Inferior parietal cortex (tissue), 1 donor: ENCODE data around the gene KDELR1.
A peak's percentile ranks its signal among the peaks of the same experiment; 100 is the strongest.

Source experiments
- DNase-seq: peaks from one replicate; pipeline ENCODE4 v3.0.0-alpha.2; 2016; ENCODE audit errors: extremely low spot score

Gene KDELR1

GRCh38 chr19:48391100-48392005 lies at the start of gene KDELR1:
Gene KDELR1 (minus strand): TSS chr19:48391551. CDS start chr19:48391358, 193 bp downstream.
- DNase-seq, result peak; percentile 80

GRCh38 chr19:48436586-48436985 lies 45.2 kb upstream of the KDELR1 start:
- DNase-seq, result no peak

GRCh38 chr19:48433337-48433736 lies 42.0 kb upstream of the KDELR1 start:
- no peak for DNase-seq

- DNase-seq, result no peak
Measured at GRCh38 chr19:48428670-48429069, 37.3 kb upstream of the KDELR1 start.

GRCh38 chr19:48424694-48425219 lies 33.4 kb upstream of the KDELR1 start:
- no peak for DNase-seq

GRCh38 chr19:48421548-48421947 lies 30.2 kb upstream of the KDELR1 start:
- no peak for DNase-seq

GRCh38 chr19:48419158-48419920 lies 28.0 kb upstream of the KDELR1 start:
- no peak for DNase-seq

- DNase-seq, result no peak
Measured at GRCh38 chr19:48418317-48419064, 27.1 kb upstream of the KDELR1 start.

- no peak for DNase-seq
Measured at GRCh38 chr19:48417421-48417820, 26.1 kb upstream of the KDELR1 start.

GRCh38 chr19:48415806-48416221 lies 24.5 kb upstream of the KDELR1 start:
- DNase-seq, result no peak

- DNase-seq, result no peak
Measured at GRCh38 chr19:48415395-48415794, 24.0 kb upstream of the KDELR1 start.

- DNase-seq, result no peak
Measured at GRCh38 chr19:48413879-48414587, 22.7 kb upstream of the KDELR1 start.

GRCh38 chr19:48405850-48406249 lies 14.5 kb upstream of the KDELR1 start:
- no peak for DNase-seq

- no peak for DNase-seq
Measured at GRCh38 chr19:48405010-48405659, 13.8 kb upstream of the KDELR1 start.

GRCh38 chr19:48403606-48404005 lies 12.3 kb upstream of the KDELR1 start:
- peak; percentile 50 for DNase-seq

- DNase-seq, result no peak
Measured at GRCh38 chr19:48401287-48401686, 9.9 kb upstream of the KDELR1 start.

GRCh38 chr19:48400018-48400742 lies 8.8 kb upstream of the KDELR1 start:
- no peak for DNase-seq

GRCh38 chr19:48398375-48399235 lies 7.3 kb upstream of the KDELR1 start:
- DNase-seq, result no peak

GRCh38 chr19:48398102-48398374 lies 6.7 kb upstream of the KDELR1 start:
- no peak for DNase-seq
